BJ (cell line): ENCODE data around the gene DYRK1A. TPM values are rescaled to one million over a fixed set of nuclear protein-coding genes. Genes with fewer than 3 reads are reported as not detected.

Experiments used
- CTCF ChIA-PET: fragments of 350-600 bp; formaldehyde crosslinking; extraction: SDS; loops from one replicate; lab custom pipeline; 2021; ENCODE audit warnings: antibody characterized with exemption, inconsistent platforms; lab: Yijun Ruan, JAX
- POLR2A ChIA-PET: fragments of 300-600 bp; sonication (Branson Sonifier 250); formaldehyde crosslinking; extraction: SDS; loops from one replicate; lab custom pipeline; 2021; ENCODE audit warnings: antibody characterized with exemption; lab: Charles Lee
- DNase-seq: peaks from one replicate; pipeline ENCODE4 v3.0.0-alpha.2; 2011; ENCODE audit warnings: low read depth
- H3K27me3 ChIP-seq: 2 replicates; pipeline ENCODE4 v1.6.0; 2011; ENCODE audit warnings: low read length; ENCODE audit not compliant: control insufficient read depth, insufficient read depth
- H3K36me3 ChIP-seq: 2 replicates; pipeline ENCODE4 v1.5.1; 2011; ENCODE audit warnings: low read length; ENCODE audit not compliant: control insufficient read depth, insufficient read depth
- H3K4me3 ChIP-seq: 2 replicates; pipeline ENCODE4 v1.5.1; 2011; ENCODE audit warnings: low read depth, mild to moderate bottlenecking, control low read depth, low read length
- polyA plus RNA-seq: library from polyadenylated mRNA; depleted of rRNA; stranded (reverse); fragments of >200 nt; gene quantifications from 2 replicates; pipeline ENCODE4 v1.2.3, GENCODE V29; 2011
- TF ChIP-seq, protein P1 (sequence below): IDR thresholded peaks from 2 replicates; pipeline ENCODE4 v1.5.1; 2011; ENCODE audit warnings: low read depth, mild to moderate bottlenecking, control low read depth, inconsistent platforms, low read length, moderate library complexity; ENCODE audit not compliant: insufficient read depth

The DYRK1A gene
- polyA plus RNA-seq, 1 experiment = 55.9 TPM

- CTCF ChIA-PET = interaction anchor here (0.7 kb wide), 1 partner anchor 7 kb away, joined by 3 read pairs; no protein-coding TSS in a partner anchor
- TF ChIP-seq, protein P1, sequence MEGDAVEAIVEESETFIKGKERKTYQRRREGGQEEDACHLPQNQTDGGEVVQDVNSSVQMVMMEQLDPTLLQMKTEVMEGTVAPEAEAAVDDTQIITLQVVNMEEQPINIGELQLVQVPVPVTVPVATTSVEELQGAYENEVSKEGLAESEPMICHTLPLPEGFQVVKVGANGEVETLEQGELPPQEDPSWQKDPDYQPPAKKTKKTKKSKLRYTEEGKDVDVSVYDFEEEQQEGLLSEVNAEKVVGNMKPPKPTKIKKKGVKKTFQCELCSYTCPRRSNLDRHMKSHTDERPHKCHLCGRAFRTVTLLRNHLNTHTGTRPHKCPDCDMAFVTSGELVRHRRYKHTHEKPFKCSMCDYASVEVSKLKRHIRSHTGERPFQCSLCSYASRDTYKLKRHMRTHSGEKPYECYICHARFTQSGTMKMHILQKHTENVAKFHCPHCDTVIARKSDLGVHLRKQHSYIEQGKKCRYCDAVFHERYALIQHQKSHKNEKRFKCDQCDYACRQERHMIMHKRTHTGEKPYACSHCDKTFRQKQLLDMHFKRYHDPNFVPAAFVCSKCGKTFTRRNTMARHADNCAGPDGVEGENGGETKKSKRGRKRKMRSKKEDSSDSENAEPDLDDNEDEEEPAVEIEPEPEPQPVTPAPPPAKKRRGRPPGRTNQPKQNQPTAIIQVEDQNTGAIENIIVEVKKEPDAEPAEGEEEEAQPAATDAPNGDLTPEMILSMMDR = no peak
- Histone ChIP-seq H3K27me3 (no peaks in the 10 kb centered on the region; the same call in 1 of the 2 replicates), H3K4me3 (no peak overlapping the region), H3K36me3 (no peaks in the 10 kb centered on the region)
- DNase-seq = no peak
- POLR2A ChIA-PET = no interaction called here
Observed at GRCh38 chr21:37561941-37562919, 195.7 kb downstream of the DYRK1A start.

GRCh38 chr21:37562920-37563640 lies 196.5 kb downstream of the DYRK1A start:
- Histone ChIP-seq H3K27me3 (no peaks in the 10 kb centered on the region; the same call in 1 of the 2 replicates), H3K36me3 (no peaks in the 10 kb centered on the region), H3K4me3 (peak overlapping the region; percentile 75)
- TF ChIP-seq, protein P1 = no peak
- DNase-seq = no peak
- CTCF ChIA-PET = interaction anchor here (0.7 to 1.7 kb wide), 6 partner anchors 8 to 192 kb away, joined by 3 to 7 read pairs (median 4); no protein-coding TSS in a partner anchor
- POLR2A ChIA-PET = no interaction called here

DNA sequence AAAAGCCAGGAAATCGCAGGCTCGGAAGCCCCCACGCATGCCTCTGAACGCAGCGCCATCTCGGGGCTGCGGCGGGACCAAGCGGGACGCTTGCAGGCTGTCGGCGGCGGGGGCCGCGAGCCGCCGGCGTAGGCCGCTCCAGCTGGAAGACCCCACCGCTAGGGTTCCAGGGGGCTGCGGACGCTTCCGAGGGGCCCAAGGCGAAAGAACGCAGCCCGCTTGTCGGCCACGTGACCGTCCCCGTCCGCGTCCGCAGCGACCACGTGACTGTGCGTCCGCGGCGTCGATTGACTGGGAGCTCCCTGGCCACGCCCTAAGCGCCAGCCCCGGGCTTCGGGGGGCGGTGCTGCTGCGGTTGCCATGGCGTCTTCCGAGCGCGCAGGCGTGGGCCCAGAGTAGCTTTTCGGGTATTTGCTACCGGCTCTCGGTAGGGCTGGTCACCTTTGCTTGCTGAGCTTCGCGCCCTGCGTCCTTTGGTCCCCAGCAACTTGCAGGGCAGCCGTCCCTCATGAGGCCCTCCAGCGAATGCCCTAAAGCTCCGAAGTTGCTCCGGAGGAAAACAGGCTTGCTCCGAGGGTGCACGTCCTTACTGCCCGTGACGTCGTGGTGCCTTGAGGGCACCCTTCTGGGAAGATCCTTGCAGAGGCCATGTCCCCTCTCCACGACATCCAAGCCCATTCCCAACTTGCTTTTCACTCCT lies 197.2 kb downstream of the DYRK1A start:
- ChIA-PET CTCF (interaction anchor here (0.6 to 1.7 kb wide), 13 partner anchors 8 to 352 kb away, joined by 3 to 8 read pairs (median 3); no protein-coding TSS in a partner anchor), POLR2A (no interaction called here)
- H3K36me3 ChIP-seq = no peaks in the 10 kb centered on the region
- H3K27me3 ChIP-seq = no peaks in the 10 kb centered on the region; the same call in 1 of the 2 replicates
- peak overlapping the region; percentile 75 for H3K4me3 ChIP-seq
- DNase-seq = peak; percentile 58
- TF ChIP-seq, protein P1 = peak; percentile 42

GRCh38 chr21:37564341-37564923 lies 197.9 kb downstream of the DYRK1A start:
- TF ChIP-seq, protein P1 = peak; percentile 14; the same call in 1 of the 2 replicates
- Histone ChIP-seq H3K36me3 (no peaks in the 10 kb centered on the region), H3K27me3 (no peaks in the 10 kb centered on the region; the same call in 1 of the 2 replicates), H3K4me3 (peak overlapping the region; percentile 75)
- DNase-seq = peak; percentile 88
- CTCF ChIA-PET = interaction anchor here (0.5 to 1.7 kb wide), 14 partner anchors 9 to 352 kb away, joined by 3 to 8 read pairs (median 4); no protein-coding TSS in a partner anchor
- POLR2A ChIA-PET = no interaction called here
